Thyroid gland (tissue), 4 donors: Measurements from ENCODE around the gene MBD6. TPM values are rescaled to one million over a fixed set of nuclear protein-coding genes. Genes with fewer than 3 reads are reported as not detected.
"Not testable (repeated sequence)": the region's sequence is repeated elsewhere in the genome, so short reads cannot be mapped to it uniquely, and the experiment has no call there.

Experiments used
- DNase-seq, 2 donors: peaks; one replicate each; pipeline ENCODE4 v3.0.0-alpha.2; 2019
- H3K27ac ChIP-seq, 3 donors: fragments of 200-600 bp; sonication (generic); 1 replicate in 2 of 3; 2 replicates in 1 of 3; pipeline ENCODE4 v1.5.1; 2016 to 2019; ENCODE audit warnings: mild to moderate bottlenecking in 1 of 3, moderate library complexity in 1 of 3
- H3K27me3 ChIP-seq: fragments of 200-600 bp; sonication (generic); one replicate; pipeline ENCODE4 v1.5.1; 2019
- H3K36me3 ChIP-seq, 2 donors: fragments of 200-600 bp; sonication (generic); one replicate each; pipeline ENCODE4 v1.5.1; 2016 to 2019
- H3K4me1 ChIP-seq, 2 donors: fragments of 200-600 bp; sonication (generic); one replicate each; pipeline ENCODE4 v1.5.1; 2017 to 2019
- H3K4me3 ChIP-seq, 3 donors: fragments of 200-600 bp; sonication (generic); replicated peaks in 1 of 3; 1 replicate in 2 of 3; 2 replicates in 1 of 3; pipeline ENCODE4 v1.5.1; 2016; ENCODE audit warnings: mild to moderate bottlenecking in 1 of 3
- H3K9me3 ChIP-seq: fragments of 200-600 bp; sonication (generic); one replicate; pipeline ENCODE4 v1.5.1; 2017
- POLR2A ChIP-seq, 2 donors: fragments of 450-650 bp; IDR thresholded peaks; one replicate each; pipeline ENCODE4 v1.6.1; 2017; ENCODE audit warnings: antibody characterized with exemption in 2 of 2, mild to moderate bottlenecking in 2 of 2, moderate library complexity in 1 of 2
- WGBS, 2 donors: methylation state at CpG; one replicate each; pipeline ENCODE4 v1.1.5; 2017; 5-methylcytosine and 5-hydroxymethylcytosine counted together
- intact Hi-C: fragments of 100-400 bp; cut with DNase I; formaldehyde crosslinking; loops from one replicate; pipeline ENCODE4 v1.15.1; 2023
- total RNA-seq, 4 donors: library from RNA; depleted of rRNA; stranded (reverse); fragments of >200 nt; gene quantifications; one replicate each; pipeline ENCODE4 v1.2.3, GENCODE V29; 2016
- TF ChIP-seq, protein P1 (sequence below), 6 experiments: fragments of 200-600 bp in 3 of 6; fragments of 450-650 bp in 3 of 6; sonication (generic) in 3 of 6; IDR thresholded peaks; one replicate each; pipeline ENCODE4 v1.5.1; 2016 to 2019; ENCODE audit warnings: antibody characterized with exemption in 6 of 6, mild to moderate bottlenecking in 2 of 6, inconsistent platforms in 1 of 6, moderate library complexity in 1 of 6

Gene MBD6
- total RNA-seq, 4 donors from 2014 or later, result 18.9 to 59.7 (median 51.9) TPM

DNA sequence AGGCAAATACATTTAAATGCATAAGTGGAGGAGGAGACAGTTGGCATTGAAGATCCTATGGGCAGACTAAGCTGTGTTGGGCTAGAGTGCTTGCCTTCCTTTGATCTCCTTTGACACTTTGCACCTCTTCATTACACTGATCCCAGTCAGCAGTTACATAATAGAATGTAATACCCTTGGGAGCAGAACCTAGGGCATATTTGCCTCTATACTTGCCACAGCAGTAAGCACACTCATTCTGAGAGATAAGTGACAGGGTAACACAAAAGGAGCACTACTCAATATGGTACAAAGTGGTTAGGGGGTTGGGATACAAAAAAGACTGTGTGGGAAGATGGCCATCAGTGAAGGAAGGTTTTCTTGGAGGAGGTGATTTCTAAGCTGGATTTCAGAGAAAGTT is 25.8 kb upstream of the MBD6 start:
- intact Hi-C loops, result no loop called here
- no peaks in the 10 kb centered on the region for H3K9me3 ChIP-seq

DNA sequence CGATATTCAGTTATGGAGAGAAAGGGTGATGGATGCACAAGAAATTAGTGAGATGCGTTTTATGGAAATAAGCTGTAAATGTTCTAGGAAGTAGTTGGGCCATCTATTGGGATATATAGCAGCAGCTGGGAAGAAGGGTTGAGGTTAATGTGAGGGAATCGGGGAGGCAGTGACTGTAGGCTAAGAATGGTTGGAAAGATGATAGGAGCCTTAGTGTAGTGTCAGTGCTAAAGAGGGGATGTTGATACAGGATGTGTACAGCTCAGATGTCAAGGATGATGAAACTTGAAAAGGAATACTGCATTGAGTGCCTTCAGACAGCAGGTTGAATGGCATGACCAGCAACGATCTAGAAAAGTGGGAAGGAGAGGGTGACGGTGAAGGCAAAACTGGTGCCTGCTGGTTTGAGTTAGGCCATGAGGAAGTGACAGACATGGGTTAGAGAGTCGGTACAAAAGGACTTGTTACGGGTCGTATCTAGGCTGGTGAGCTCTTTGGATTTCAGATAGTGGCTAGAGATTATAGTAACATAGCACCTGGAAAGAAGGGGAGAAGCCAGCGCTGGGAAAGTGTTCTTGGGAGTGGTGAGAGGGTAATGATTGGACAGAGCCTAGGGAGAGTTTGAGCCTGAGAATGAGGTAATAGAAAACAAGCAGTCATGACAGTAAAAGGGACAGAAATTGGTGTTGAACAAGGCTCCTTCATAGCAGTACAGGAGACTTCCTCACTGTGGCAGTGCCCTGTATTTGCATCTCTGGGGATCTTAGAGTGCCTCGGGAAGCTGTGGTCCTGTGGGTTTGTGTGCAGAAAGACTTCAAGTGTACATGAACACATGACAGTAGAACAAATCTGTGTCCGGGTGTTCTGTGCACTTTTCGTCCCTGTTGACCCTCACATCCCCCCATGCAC is 25.1 kb upstream of the MBD6 start:
- TF ChIP-seq, protein P1, sequence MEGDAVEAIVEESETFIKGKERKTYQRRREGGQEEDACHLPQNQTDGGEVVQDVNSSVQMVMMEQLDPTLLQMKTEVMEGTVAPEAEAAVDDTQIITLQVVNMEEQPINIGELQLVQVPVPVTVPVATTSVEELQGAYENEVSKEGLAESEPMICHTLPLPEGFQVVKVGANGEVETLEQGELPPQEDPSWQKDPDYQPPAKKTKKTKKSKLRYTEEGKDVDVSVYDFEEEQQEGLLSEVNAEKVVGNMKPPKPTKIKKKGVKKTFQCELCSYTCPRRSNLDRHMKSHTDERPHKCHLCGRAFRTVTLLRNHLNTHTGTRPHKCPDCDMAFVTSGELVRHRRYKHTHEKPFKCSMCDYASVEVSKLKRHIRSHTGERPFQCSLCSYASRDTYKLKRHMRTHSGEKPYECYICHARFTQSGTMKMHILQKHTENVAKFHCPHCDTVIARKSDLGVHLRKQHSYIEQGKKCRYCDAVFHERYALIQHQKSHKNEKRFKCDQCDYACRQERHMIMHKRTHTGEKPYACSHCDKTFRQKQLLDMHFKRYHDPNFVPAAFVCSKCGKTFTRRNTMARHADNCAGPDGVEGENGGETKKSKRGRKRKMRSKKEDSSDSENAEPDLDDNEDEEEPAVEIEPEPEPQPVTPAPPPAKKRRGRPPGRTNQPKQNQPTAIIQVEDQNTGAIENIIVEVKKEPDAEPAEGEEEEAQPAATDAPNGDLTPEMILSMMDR (IDR thresholded peaks at IDR 0.05), result no peak
- no peak for TF ChIP-seq POLR2A (IDR thresholded peaks at IDR 0.05)
- H3K36me3 ChIP-seq, result peaks cover 23 to 38% of the 10 kb centered on the region in 2 donors
- no peaks in the 10 kb centered on the region for H3K4me1 ChIP-seq
- intact Hi-C loops, result no loop called here
- H3K27me3 ChIP-seq, result no peaks in the 10 kb centered on the region
- H3K4me3 ChIP-seq, result no peak overlapping the region
- H3K9me3 ChIP-seq, result no peaks in the 10 kb centered on the region
- no peak for DNase-seq
- 95% methylated on average over 12 of the region's 12 CpGs for WGBS, 2 donors
- no peak overlapping the region for H3K27ac ChIP-seq

More for the DNA sequence above, 25.8 kb upstream of the MBD6 start:
- Histone ChIP-seq H3K4me1 (no peaks in the 10 kb centered on the region), H3K4me3 (no peak overlapping the region), H3K27me3 (no peaks in the 10 kb centered on the region), H3K27ac (no peak overlapping the region), H3K36me3 (peaks cover 24 to 34% of the 10 kb centered on the region in 2 donors)
- TF ChIP-seq POLR2A (IDR thresholded peaks at IDR 0.05), result no peak
- TF ChIP-seq, protein P1 (IDR thresholded peaks at IDR 0.05), result no peak
- DNase-seq, result no peak

DNA sequence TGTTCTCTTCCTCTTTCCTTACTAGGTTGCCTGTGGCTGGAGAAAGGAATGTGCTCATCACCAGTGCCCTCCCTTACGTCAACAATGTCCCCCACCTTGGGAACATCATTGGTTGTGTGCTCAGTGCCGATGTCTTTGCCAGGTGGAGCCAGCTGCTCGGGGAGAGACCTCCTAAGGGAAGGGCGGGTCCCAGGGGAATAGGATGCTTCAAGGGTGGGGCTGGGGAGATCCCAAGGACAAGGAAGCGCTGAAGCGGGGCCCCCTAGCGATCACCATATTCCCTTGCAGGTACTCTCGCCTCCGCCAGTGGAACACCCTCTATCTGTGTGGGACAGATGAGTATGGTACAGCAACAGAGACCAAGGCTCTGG is 24.5 kb upstream of the MBD6 start:
- TF ChIP-seq POLR2A (IDR thresholded peaks at IDR 0.05), result no peak
- TF ChIP-seq, protein P1 (IDR thresholded peaks at IDR 0.05), result no peak
- Histone ChIP-seq H3K4me3 (no peak overlapping the region), H3K27ac (no peak overlapping the region), H3K36me3 (peaks cover 23 to 44% of the 10 kb centered on the region in 2 donors), H3K9me3 (no peaks in the 10 kb centered on the region), H3K27me3 (no peaks in the 10 kb centered on the region), H3K4me1 (no peaks in the 10 kb centered on the region)
- DNase-seq, result no peak
- WGBS, 2 donors, result 94% methylated on average over 9 of the region's 9 CpGs
- intact Hi-C loops, result no loop called here

DNA sequence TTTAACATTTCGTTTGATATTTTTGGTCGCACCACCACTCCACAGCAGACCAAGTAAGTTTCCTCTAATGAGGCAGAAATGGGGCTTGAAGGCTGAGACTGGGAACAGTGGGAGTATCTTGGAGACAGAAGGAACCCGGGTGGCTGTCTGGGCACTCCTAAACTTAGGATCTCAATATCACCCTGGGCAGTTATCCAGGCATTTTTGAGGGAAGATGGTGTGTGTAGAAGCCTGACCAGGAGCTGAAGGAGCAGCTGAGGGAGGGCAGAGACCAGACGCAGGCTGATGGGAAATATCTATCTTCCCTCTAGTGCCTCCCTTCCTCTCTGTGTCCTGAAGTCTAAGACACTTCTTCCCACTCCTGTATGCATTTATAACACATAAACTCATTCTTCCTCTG is 24.1 kb upstream of the MBD6 start:
- TF ChIP-seq, protein P1 (IDR thresholded peaks at IDR 0.05), result no peak
- intact Hi-C loops, result no loop called here
- 95% methylated on average over 4 of the region's 4 CpGs for WGBS, 2 donors
- H3K4me1 ChIP-seq, result no peaks in the 10 kb centered on the region
- no peak overlapping the region for H3K27ac ChIP-seq
- H3K9me3 ChIP-seq, result no peaks in the 10 kb centered on the region
- no peaks in the 10 kb centered on the region for H3K27me3 ChIP-seq
- no peak for DNase-seq
- no peak overlapping the region for H3K4me3 ChIP-seq
- H3K36me3 ChIP-seq, result peaks cover 23 to 48% of the 10 kb centered on the region in 2 donors

DNA sequence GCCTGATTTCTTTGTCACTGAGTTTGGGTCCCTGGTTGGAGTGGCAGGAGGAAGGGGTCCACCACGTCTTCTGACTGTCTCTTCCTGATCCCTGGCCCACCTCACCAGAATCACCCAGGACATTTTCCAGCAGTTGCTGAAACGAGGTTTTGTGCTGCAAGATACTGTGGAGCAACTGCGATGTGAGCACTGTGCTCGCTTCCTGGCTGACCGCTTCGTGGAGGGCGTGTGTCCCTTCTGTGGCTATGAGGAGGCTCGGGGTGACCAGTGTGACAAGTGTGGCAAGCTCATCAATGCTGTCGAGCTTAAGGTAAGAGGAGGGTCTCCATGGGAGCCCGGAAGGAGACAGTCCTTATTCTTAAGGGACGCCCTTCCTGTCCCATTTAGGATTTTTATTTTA is 22.4 kb upstream of the MBD6 start:
- Histone ChIP-seq H3K27ac (no peak overlapping the region), H3K4me1 (no peaks in the 10 kb centered on the region), H3K9me3 (no peaks in the 10 kb centered on the region), H3K4me3 (no peak overlapping the region), H3K27me3 (no peaks in the 10 kb centered on the region), H3K36me3 (peaks cover 34 to 60% of the 10 kb centered on the region in 2 donors)
- no peak for DNase-seq
- 95 to 97% methylated on average over 11 of the region's 11 CpGs for WGBS, 2 donors
- no peak for TF ChIP-seq POLR2A (IDR thresholded peaks at IDR 0.05)
- TF ChIP-seq, protein P1 (IDR thresholded peaks at IDR 0.05), result no peak
- intact Hi-C loops, result no loop called here

DNA sequence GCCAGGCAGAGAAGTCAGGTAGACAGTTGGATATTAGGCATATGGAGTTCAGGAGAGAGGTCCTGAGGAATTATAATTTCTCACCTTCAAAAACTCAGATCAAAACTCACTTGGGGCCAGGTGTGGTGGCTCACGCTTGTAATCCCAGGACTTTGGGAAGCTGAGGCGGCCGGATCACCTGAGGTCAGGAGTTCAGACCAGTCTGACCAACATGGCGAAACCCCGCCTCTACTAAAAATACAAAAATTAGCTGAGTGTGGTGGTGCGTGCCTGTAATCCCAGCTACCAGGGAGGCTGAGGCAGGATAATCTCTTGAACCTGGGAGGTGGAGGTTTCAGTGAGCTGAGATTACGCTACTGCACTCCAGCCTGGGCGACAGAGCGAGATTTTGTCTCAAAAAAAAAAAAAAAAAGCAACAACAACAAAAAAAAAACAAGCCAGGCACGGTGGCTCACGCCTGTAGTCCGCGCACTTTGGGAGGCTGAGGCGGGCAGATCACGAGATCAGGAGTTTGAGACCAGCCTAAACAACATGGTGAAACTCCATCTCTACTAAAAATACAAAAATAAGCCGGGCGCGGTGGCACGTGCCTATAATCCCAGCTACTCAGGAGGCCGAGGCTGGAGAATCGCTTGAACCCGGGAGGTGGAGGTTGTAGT is 20.2 kb upstream of the MBD6 start:
- WGBS, 2 donors, result 94 to 98% methylated on average over 22 of the region's 22 CpGs
- H3K4me1 ChIP-seq, H3K27ac ChIP-seq, H3K9me3 ChIP-seq, H3K27me3 ChIP-seq, DNase-seq, H3K4me3 ChIP-seq, intact Hi-C loops: not testable (repeated sequence)
- H3K36me3 ChIP-seq, result peaks cover 43 to 70% of the 10 kb centered on the region in 2 donors

DNA sequence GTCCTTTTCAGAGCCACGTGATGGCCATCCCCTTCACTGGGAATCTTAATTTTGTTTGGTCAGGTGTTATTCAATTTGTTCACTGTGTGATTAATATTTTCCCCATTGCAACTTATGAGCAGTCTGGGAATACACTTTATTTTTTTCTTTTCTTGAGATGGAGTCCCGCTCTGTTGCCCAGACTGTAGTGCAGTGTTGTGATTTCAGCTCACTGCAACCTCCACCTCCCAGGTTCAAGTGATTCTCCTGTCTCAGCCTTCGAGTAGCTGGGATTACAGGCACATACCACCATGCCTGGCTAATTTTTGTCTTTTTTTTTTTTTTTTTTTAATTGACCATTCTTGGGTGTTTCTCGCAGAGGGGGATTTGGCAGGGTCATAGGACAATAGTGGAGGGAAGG is 16.1 kb upstream of the MBD6 start:
- H3K4me3 ChIP-seq, H3K4me1 ChIP-seq, H3K9me3 ChIP-seq, intact Hi-C loops, H3K27me3 ChIP-seq: not testable (repeated sequence)
- Histone ChIP-seq H3K27ac (peak overlapping the region; percentile 49 to 63 (median 57)), H3K36me3 (peaks cover 20 to 48% of the 10 kb centered on the region in 2 donors)
- WGBS, 2 donors, result 25 to 64% methylated on average over 4 of the region's 4 CpGs
- peak; percentile 45 to 60 for DNase-seq
